ENCODE results near the gene NALCN.

- TF ChIP-seq CTCF (IDR thresholded peaks at IDR 0.05) = no peak
- TF ChIP-seq POLR2A (IDR thresholded peaks at IDR 0.05) = no peak
Measured at GRCh38 chr13:101258509-101258908, 157.8 kb downstream of the NALCN start.

Measured in body of pancreas (tissue), 4 donors.